ENCODE results near the gene NKAIN1.

DNA sequence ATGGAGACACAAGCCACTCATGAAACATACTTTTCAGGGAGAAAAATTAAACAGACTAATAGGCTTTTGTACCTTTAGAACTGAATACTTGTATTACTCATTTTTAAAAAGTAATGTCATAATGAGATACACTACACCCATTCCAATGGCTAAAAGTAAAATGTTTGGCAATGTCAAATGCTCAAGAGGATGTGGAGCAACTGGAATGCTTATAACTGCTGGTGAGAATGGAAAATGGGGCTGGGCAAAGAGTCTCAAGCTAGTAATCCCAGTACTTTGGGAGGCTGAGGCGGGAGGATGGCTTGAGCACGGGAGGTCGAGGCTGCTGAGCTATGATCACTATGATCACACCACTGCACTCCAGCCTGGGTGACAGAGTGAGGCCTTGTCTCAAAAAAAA lies 86.3 kb downstream of the NKAIN1 start:
- TF ChIP-seq CTCF (IDR thresholded peaks at IDR 0.05; ENCODE audit: low read length) (no peak), EZH2 (IDR thresholded peaks at IDR 0.05; ENCODE audit: borderline replicate concordance, low read length) (no peak)
